Sigmoid colon (tissue), 7 donors: ENCODE results near the gene SMAD6. TPM values are rescaled to one million over a fixed set of nuclear protein-coding genes. Genes with fewer than 3 reads are reported as not detected.
A peak's percentile ranks its signal among the peaks of the same experiment; 100 is the strongest.

Experiments used
- DNase-seq: peaks from one replicate; pipeline ENCODE4 v3.0.0-alpha.2; 2019
- H3K27ac ChIP-seq, 4 donors: fragments of 200-600 bp; sonication (generic); one replicate each; pipeline ENCODE4 v1.5.1; 2016 to 2019; ENCODE audit warnings: mild to moderate bottlenecking in 1 of 4
- H3K27me3 ChIP-seq, 3 donors: fragments of 200-600 bp; sonication (generic); one replicate each; pipeline ENCODE4 v1.5.1; 2019; ENCODE audit warnings: mild to moderate bottlenecking in 1 of 3
- H3K36me3 ChIP-seq, 4 donors: fragments of 200-600 bp; sonication (generic); one replicate each; pipeline ENCODE4 v1.5.1; 2016 to 2019
- H3K4me1 ChIP-seq, 4 donors: fragments of 200-600 bp; sonication (generic); one replicate each; pipeline ENCODE4 v1.5.1; 2017 to 2019
- H3K4me3 ChIP-seq, 4 donors: fragments of 200-600 bp; sonication (generic); one replicate each; pipeline ENCODE4 v1.5.1; 2017 to 2019; ENCODE audit warnings: mild to moderate bottlenecking in 2 of 4, moderate library complexity in 1 of 4
- H3K9me3 ChIP-seq, 4 donors: fragments of 200-600 bp in 3 of 4; sonication (generic) in 3 of 4; one replicate each; pipeline versions ENCODE4 v1.5.1 to v1.6.1; 2013 to 2019
- EP300 ChIP-seq, 4 donors: sonication (generic); formaldehyde crosslinking; IDR thresholded peaks; one replicate each; pipeline ENCODE4 v1.6.1; 2017; ENCODE audit warnings: antibody characterized with exemption in 4 of 4
- POLR2A ChIP-seq, 2 donors: fragments of 450-650 bp; IDR thresholded peaks; one replicate each; pipeline ENCODE4 v1.6.1; 2016; ENCODE audit warnings: antibody characterized with exemption in 2 of 2, mild to moderate bottlenecking in 2 of 2, moderate library complexity in 2 of 2
- POLR2AphosphoS5 ChIP-seq, 4 donors: sonication (generic); formaldehyde crosslinking; IDR thresholded peaks; one replicate each; pipeline ENCODE4 v1.6.1; 2017; ENCODE audit warnings: antibody characterized with exemption in 4 of 4
- WGBS, 2 donors: extraction: QIAGEN DNeasy Blood & Tissue Kit; methylation state at CpG; one replicate each; pipeline ENCODE4 v1.1.7; 2013; 5-methylcytosine and 5-hydroxymethylcytosine counted together
- intact Hi-C: fragments of 100-400 bp; cut with DNase I; formaldehyde crosslinking; loops from one replicate; pipeline ENCODE4 v1.15.1; 2023
- polyA plus RNA-seq, 3 donors: library from polyadenylated mRNA; stranded (reverse); fragments of 200-250 nt; gene quantifications; one replicate each; pipeline ENCODE4 v1.2.3, GENCODE V29; 2013
- total RNA-seq, 4 donors: library from RNA; depleted of rRNA; stranded (reverse); fragments of >200 nt; gene quantifications; one replicate each; pipeline ENCODE4 v1.1.0, GENCODE V29; 2016
- TF ChIP-seq, protein P1 (sequence below), 4 experiments: fragments of 450-650 bp in 3 of 4; fragments of 200-600 bp in 1 of 4; IDR thresholded peaks; one replicate each; pipeline ENCODE4 v1.5.1; 2016 to 2019; ENCODE audit warnings: antibody characterized with exemption in 4 of 4, mild to moderate bottlenecking in 3 of 4, moderate library complexity in 2 of 4
- donor health status: healthy with polysubstance abuse.
- donor health status: Bipolar disorder and iron deficiency.
- donor health status: healthy.

The SMAD6 gene
- total and polyA plus RNA-seq, 7 donors: 1.8 to 9.2 (median 5.7) TPM

DNA sequence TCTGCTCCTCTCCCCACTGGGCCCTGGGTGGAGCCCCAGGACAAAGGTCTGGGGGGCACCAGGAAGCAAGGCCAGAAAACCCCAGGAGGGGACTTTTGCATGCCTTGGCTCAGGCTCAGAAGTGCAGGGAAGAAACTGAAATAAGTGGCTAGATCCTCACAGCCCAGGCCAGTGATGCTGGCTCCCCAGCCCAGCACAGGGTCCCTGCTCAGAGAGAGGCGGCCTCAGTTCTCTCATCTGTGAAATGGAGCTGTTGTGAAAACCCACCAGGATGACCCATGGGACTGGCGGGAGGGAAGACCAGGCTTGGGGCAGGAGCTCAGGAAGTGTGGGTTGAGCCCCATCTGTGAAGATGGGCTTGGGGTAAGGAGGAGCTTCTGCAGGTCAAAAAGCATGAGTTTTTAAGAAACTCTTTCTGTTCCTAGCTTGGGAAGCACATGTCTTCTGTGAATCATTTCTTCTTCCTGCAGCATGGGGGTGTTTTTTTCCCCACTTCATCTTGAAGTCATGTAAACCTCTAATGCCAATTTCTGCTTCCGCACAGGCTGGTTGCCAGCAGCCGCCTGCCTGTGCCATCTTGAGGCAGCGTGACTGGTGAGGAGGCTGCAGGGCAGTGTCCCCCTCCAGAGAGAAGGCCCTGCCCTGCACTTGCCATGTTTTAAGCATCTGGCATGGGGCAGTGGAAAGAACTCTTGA is 118.6 kb downstream of the SMAD6 start:
- TF ChIP-seq, protein P1, sequence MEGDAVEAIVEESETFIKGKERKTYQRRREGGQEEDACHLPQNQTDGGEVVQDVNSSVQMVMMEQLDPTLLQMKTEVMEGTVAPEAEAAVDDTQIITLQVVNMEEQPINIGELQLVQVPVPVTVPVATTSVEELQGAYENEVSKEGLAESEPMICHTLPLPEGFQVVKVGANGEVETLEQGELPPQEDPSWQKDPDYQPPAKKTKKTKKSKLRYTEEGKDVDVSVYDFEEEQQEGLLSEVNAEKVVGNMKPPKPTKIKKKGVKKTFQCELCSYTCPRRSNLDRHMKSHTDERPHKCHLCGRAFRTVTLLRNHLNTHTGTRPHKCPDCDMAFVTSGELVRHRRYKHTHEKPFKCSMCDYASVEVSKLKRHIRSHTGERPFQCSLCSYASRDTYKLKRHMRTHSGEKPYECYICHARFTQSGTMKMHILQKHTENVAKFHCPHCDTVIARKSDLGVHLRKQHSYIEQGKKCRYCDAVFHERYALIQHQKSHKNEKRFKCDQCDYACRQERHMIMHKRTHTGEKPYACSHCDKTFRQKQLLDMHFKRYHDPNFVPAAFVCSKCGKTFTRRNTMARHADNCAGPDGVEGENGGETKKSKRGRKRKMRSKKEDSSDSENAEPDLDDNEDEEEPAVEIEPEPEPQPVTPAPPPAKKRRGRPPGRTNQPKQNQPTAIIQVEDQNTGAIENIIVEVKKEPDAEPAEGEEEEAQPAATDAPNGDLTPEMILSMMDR (IDR thresholded peaks at IDR 0.05): no peak
- TF ChIP-seq POLR2AphosphoS5 (IDR thresholded peaks at IDR 0.05) (no peak), EP300 (IDR thresholded peaks at IDR 0.05) (no peak), POLR2A (IDR thresholded peaks at IDR 0.05) (no peak)

DNA sequence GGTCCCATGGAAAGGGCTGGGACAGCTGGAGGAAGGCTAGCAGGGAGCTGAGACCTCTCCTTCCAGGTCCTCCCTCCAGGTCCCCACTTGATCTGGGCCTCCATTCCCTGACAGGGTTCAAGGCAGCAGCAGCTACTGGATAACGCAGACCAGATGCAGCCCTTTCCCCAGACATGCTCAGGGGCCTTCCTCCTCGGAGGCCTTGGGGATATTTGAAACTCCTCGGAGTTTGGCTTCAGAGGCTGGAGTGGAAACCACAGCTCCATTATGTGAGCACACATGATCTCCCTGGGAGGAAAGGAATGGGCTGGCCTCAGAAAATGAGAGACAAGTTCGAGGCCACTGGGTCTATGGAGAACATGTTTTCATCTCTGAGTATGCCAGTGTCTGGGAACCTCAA is 119.3 kb downstream of the SMAD6 start:
- TF ChIP-seq POLR2AphosphoS5 (IDR thresholded peaks at IDR 0.05) (no peak), EP300 (IDR thresholded peaks at IDR 0.05) (no peak), POLR2A (IDR thresholded peaks at IDR 0.05) (no peak)
- TF ChIP-seq, protein P1 (IDR thresholded peaks at IDR 0.05): no peak
- intact Hi-C loops: no loop called here
- 90 to 91% methylated on average over 4 of the region's 4 CpGs for WGBS, 2 donors
- Histone ChIP-seq H3K4me3 (no peak overlapping the region), H3K9me3 (no peaks in the 10 kb centered on the region), H3K36me3 (no peaks in the 10 kb centered on the region), H3K4me1 (no peaks in the 10 kb centered on the region), H3K27ac (no peak overlapping the region), H3K27me3 (no peaks in the 10 kb centered on the region)
- no peak for DNase-seq

More for the DNA sequence above, 118.6 kb downstream of the SMAD6 start:
- Histone ChIP-seq H3K27me3 (no peaks in the 10 kb centered on the region), H3K36me3 (no peaks in the 10 kb centered on the region), H3K4me3 (no peak overlapping the region), H3K4me1 (no peaks in the 10 kb centered on the region), H3K9me3 (no peaks in the 10 kb centered on the region), H3K27ac (no peak overlapping the region)
- no peak for DNase-seq
- intact Hi-C loops: no loop called here
- WGBS, 2 donors: 90 to 93% methylated on average over 5 of the region's 5 CpGs

DNA sequence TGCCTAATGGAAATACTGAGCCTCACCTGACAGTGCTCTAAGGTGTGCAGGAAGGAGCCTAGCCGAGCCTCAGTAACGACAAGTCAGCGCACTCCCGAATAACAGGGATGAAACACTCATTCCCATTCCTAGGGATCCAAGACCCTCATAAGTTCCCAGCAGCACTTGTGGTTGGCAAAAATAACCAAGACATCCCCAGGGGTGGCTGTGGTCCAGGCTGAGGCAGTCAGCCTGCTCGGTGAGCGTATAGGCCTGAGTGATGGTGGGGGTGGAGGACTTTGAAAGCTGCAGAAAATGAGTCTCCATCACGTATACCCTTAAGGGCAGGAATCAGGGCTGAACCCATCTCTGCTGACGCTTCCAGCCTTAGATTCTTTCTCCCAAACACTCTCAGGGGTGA is 120.1 kb downstream of the SMAD6 start:
- H3K27me3 ChIP-seq: no peaks in the 10 kb centered on the region
- H3K4me3 ChIP-seq: no peak overlapping the region
- intact Hi-C loops: no loop called here
- DNase-seq: no peak
- WGBS, 2 donors: 90 to 93% methylated on average over 8 of the region's 8 CpGs
- H3K9me3 ChIP-seq: no peaks in the 10 kb centered on the region
- TF ChIP-seq POLR2A (IDR thresholded peaks at IDR 0.05): no peak
- TF ChIP-seq POLR2AphosphoS5 (IDR thresholded peaks at IDR 0.05): no peak
- TF ChIP-seq EP300 (IDR thresholded peaks at IDR 0.05): no peak
- TF ChIP-seq, protein P1 (IDR thresholded peaks at IDR 0.05): no peak
- no peaks in the 10 kb centered on the region for H3K36me3 ChIP-seq
- no peaks in the 10 kb centered on the region for H3K4me1 ChIP-seq
- no peak overlapping the region for H3K27ac ChIP-seq

DNA sequence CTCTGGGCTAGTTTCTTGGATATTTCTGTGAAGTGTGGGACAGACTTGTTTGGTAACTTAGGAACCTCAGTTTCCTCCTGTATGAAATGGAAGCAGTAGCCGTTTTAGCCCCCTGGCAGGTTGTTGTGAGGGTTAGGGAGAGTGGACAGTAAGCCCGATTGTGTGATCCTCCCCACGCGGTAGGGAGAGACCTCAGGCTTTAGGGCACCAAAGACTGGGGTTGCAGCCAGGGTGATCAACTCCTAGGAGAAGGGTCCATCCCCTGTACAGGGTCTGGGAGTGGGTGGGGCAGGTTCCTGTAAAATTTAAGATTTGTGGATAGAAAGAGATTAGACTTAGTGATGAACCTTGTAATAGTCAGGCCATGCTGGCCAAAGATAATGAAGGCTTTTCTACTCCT is 120.5 kb downstream of the SMAD6 start:
- H3K27ac ChIP-seq: no peak overlapping the region
- intact Hi-C loops: no loop called here
- H3K36me3 ChIP-seq: no peaks in the 10 kb centered on the region
- no peaks in the 10 kb centered on the region for H3K27me3 ChIP-seq
- H3K4me3 ChIP-seq: no peak overlapping the region
- no peaks in the 10 kb centered on the region for H3K9me3 ChIP-seq
- DNase-seq: peak; percentile 21
- TF ChIP-seq EP300 (IDR thresholded peaks at IDR 0.05) (no peak), POLR2AphosphoS5 (IDR thresholded peaks at IDR 0.05) (no peak), POLR2A (IDR thresholded peaks at IDR 0.05) (no peak)
- TF ChIP-seq, protein P1 (IDR thresholded peaks at IDR 0.05): no peak
- H3K4me1 ChIP-seq: no peaks in the 10 kb centered on the region
- WGBS, 2 donors: 90 to 93% methylated on average over 4 of the region's 4 CpGs

DNA sequence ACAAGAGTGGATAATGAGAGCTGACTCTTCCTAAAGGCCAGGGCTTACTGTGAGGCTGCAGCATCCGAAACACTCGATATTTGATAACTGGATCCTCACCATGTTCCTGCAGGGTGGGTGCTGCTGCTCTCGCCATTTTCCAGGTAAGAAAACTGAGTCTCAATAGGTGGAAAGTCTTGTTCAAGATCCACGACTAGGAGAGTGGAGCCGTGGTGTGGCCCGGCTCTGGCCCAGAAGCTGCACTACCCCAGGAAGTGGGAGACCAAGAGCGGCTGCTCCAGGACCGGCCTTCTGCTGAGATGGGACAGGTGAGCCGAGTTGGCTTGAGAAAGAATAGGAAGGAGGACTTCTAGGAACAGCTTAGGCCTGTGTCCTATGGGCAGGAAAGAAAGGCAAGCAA is 121.6 kb downstream of the SMAD6 start:
- TF ChIP-seq, protein P1 (IDR thresholded peaks at IDR 0.05): no peak
- no peak for TF ChIP-seq POLR2AphosphoS5 (IDR thresholded peaks at IDR 0.05)
- TF ChIP-seq EP300 (IDR thresholded peaks at IDR 0.05): no peak
- no peak for TF ChIP-seq POLR2A (IDR thresholded peaks at IDR 0.05)
- no peak overlapping the region for H3K4me3 ChIP-seq
- no peaks in the 10 kb centered on the region for H3K9me3 ChIP-seq
- intact Hi-C loops: no loop called here
- 95% methylated on average over 9 of the region's 9 CpGs for WGBS, 2 donors
- H3K4me1 ChIP-seq: no peaks in the 10 kb centered on the region
- H3K27me3 ChIP-seq: no peaks in the 10 kb centered on the region
- H3K27ac ChIP-seq: no peak overlapping the region
- DNase-seq: no peak
- H3K36me3 ChIP-seq: no peaks in the 10 kb centered on the region
